Measurements from ENCODE around the gene UBAP2.

Gene UBAP2

DNA sequence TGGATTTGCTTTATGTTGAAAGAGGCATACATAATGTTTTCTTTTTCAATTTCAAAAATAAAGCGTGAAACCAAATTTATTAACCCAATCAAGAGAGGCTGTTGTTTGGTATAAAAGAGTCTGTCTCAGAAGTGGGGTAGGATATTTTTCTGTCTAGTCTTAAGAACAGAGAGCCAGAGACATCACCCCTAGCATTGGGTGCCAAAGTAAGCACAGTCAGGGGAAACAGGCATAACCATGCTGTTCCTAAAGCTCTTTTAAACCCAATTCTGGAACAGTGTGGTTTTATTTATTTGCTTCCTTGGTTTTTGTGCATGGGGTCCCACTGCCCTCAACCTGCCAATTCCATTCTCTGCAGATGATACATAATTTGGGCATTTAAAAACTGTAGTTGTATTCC, 143.6 kb downstream of the UBAP2 start:
- H3K4me1 Mint-ChIP-seq (ENCODE audit: low read depth), result peaks cover 10% of the 10 kb centered on the region
- H3K9me3 Mint-ChIP-seq (ENCODE audit: low read depth), result no peaks in the 10 kb centered on the region
- H3K27me3 Mint-ChIP-seq, result no peaks in the 10 kb centered on the region
- H3K36me3 Mint-ChIP-seq, result peaks cover 9% of the 10 kb centered on the region
- H3K4me3 Mint-ChIP-seq, result no peak overlapping the region
- no peak overlapping the region for H3K27ac Mint-ChIP-seq

DNA sequence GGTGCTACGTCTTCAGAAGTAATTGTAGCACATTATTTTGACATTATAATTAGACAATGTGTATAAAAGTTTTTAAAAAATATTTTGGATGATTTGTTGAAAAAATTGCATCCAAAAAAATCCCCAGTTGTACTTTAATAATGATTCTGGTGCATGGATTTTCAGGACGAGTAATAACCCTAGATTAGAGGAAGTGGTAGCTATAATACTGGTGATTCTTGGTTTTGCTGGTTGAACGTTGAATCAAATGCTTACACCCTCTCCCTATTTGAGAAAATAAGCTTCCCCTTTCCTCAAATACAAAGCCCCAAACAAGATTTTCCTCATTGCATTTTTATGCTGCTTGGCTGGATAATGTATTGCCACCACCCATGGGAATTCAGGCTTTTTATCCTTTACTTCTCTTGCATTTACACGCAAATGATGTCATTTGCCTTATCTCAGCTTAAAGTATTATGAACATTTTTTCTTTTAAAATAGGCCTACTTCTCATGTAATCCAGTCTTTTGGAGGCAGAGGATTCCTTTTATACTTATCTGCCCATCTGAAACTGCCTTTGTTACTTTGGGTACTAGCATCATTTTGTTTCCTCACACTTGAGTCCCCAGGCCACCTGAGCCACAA, 145.4 kb downstream of the UBAP2 start:
- Mint-ChIP-seq H3K27me3 (no peaks in the 10 kb centered on the region), H3K4me3 (no peak overlapping the region)

DNA sequence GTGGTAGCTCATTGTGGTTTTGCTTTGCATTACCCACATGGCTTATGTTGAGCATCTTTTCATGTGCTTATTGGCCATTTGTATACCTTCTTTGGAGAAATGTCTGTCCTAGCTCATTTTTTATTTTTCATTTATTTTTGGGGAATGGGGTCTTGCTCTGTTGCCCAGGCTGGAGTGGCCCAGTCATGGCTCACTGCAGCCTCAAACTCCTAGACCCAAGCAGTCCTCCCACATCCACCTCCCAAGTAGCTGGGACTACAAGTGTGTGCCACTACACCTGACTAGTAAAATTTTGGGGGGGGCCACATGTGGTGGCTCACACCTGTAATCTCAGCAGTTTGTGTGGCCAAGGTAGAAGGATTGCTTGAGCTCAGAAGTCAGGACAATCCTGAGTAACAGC, 154.4 kb downstream of the UBAP2 start:
- Mint-ChIP-seq H3K36me3 (peaks cover 9% of the 10 kb centered on the region), H3K4me3 (no peak overlapping the region), H3K27ac (no peak overlapping the region), H3K9me3 (ENCODE audit: low read depth) (no peaks in the 10 kb centered on the region), H3K27me3 (no peaks in the 10 kb centered on the region), H3K4me1 (ENCODE audit: low read depth) (peaks cover 10% of the 10 kb centered on the region)

More for the DNA sequence above, 145.4 kb downstream of the UBAP2 start:
- no peaks in the 10 kb centered on the region for H3K9me3 Mint-ChIP-seq (ENCODE audit: low read depth)
- peaks cover 10% of the 10 kb centered on the region for H3K4me1 Mint-ChIP-seq (ENCODE audit: low read depth)
- H3K36me3 Mint-ChIP-seq, result peaks cover 9% of the 10 kb centered on the region
- no peak overlapping the region for H3K27ac Mint-ChIP-seq

- H3K36me3 Mint-ChIP-seq, result peaks cover 9% of the 10 kb centered on the region
- H3K9me3 Mint-ChIP-seq (ENCODE audit: low read depth), result no peaks in the 10 kb centered on the region
- no peak overlapping the region for H3K4me3 Mint-ChIP-seq
- H3K4me1 Mint-ChIP-seq (ENCODE audit: low read depth), result peaks cover 10% of the 10 kb centered on the region
- H3K27ac Mint-ChIP-seq, result no peak overlapping the region
- no peaks in the 10 kb centered on the region for H3K27me3 Mint-ChIP-seq
Measured at GRCh38 chr9:33893861-33894260, 154.8 kb downstream of the UBAP2 start.

DNA sequence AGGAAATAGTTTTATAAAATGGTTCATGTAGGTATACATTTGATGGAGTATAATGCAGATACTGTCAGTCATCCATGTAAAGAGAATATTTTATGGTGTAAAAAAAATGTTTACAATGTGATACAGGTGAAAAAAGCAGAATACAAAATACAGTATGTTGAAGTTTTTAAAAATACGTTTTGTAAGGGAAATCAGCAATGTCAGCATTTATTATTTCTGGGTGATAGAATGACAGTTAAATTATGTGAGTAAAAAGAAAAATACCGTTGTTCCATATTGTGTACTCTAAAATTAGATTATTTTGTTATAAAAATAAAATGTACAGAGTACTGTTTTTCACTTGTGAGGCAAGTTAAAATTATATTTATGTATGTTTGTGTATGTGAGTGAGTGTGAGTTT, 162.7 kb downstream of the UBAP2 start:
- Mint-ChIP-seq H3K9me3 (ENCODE audit: low read depth) (no peaks in the 10 kb centered on the region), H3K27me3 (no peaks in the 10 kb centered on the region), H3K36me3 (peaks cover 2% of the 10 kb centered on the region), H3K4me1 (ENCODE audit: low read depth) (peaks cover 31% of the 10 kb centered on the region), H3K4me3 (no peak overlapping the region), H3K27ac (no peak overlapping the region)

- Mint-ChIP-seq H3K9me3 (ENCODE audit: low read depth) (no peaks in the 10 kb centered on the region), H3K27me3 (no peaks in the 10 kb centered on the region), H3K27ac (peak overlapping the region; percentile 58), H3K4me3 (no peak overlapping the region), H3K4me1 (ENCODE audit: low read depth) (peaks cover 39% of the 10 kb centered on the region), H3K36me3 (peaks cover 2% of the 10 kb centered on the region)
Measured at GRCh38 chr9:33884856-33885701, 163.6 kb downstream of the UBAP2 start.

DNA sequence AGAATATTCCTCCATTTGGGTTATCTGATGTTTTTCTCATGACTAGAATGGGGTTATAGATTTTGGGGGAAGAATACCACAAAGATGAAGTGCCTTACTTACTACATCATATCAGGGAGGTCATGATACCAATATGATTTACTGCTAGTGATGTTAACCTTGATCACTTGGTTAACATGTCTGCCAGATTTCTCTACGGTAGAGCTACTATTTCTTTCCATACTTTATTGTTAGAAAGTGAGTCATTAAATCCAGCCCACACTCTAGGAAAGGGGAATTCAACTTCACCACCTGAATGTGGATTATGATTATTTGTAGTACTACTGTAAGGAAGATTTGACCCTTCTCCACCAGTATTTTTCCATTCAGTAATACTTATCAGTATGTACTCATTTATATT, 167.1 kb downstream of the UBAP2 start:
- Mint-ChIP-seq H3K9me3 (ENCODE audit: low read depth) (no peaks in the 10 kb centered on the region), H3K27me3 (no peaks in the 10 kb centered on the region), H3K4me3 (peak overlapping the region; percentile 59), H3K36me3 (peaks cover 2% of the 10 kb centered on the region), H3K4me1 (ENCODE audit: low read depth) (peaks cover 53% of the 10 kb centered on the region), H3K27ac (peak overlapping the region; percentile 94)

DNA sequence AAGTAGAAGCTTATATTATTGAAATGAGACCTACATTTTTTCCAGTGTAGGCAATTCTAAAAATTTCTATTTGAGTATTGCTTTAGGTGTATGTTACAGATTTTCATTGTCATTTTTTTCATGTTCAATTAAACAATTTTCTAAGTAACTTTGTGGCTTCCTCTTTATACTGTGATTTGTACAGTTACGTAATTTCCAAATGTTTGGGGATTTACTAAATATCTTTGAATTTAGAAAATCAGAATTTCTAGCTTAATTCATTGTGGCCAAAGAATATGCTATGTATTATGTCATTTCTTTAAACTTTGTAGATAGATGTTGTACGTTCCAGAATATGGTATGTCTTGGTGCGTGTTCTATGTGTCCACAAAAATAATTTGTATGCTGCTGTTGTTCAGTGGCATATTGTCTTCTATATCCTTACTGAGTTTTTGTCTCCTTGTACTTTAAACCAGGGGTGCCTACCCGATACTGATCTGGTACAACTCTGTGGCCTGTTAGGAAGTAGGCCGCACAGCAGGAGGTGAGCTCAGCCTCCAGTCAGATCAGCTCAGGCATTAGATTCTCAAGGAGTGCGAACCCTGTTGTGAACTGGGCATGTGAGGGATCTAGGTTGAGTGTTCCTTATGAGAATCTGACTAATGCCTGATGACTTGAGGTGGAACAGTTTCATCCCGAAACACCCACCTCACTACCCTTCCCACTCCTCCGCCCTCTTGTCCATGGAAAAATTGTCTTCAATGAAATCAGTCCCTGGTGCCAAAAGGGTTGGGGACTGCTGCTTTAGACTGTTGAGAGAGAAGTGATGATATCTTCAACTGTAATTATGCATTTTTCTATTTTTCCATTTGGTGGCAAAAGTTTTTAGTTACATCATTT, 168.2 kb downstream of the UBAP2 start:
- H3K4me1 Mint-ChIP-seq (ENCODE audit: low read depth), result peaks cover 59% of the 10 kb centered on the region
- H3K27ac Mint-ChIP-seq, result peak overlapping the region; percentile 94
- no peaks in the 10 kb centered on the region for H3K27me3 Mint-ChIP-seq
- H3K4me3 Mint-ChIP-seq, result peak overlapping the region; percentile 50
- H3K36me3 Mint-ChIP-seq, result peaks cover 2% of the 10 kb centered on the region
- H3K9me3 Mint-ChIP-seq (ENCODE audit: low read depth), result no peaks in the 10 kb centered on the region

- Mint-ChIP-seq H3K27me3 (no peaks in the 10 kb centered on the region), H3K9me3 (ENCODE audit: low read depth) (no peaks in the 10 kb centered on the region), H3K4me1 (ENCODE audit: low read depth) (peaks cover 49% of the 10 kb centered on the region), H3K36me3 (peaks cover 2% of the 10 kb centered on the region), H3K4me3 (no peak overlapping the region), H3K27ac (no peak overlapping the region)
Measured at GRCh38 chr9:33878691-33879366, 169.9 kb downstream of the UBAP2 start.

DNA sequence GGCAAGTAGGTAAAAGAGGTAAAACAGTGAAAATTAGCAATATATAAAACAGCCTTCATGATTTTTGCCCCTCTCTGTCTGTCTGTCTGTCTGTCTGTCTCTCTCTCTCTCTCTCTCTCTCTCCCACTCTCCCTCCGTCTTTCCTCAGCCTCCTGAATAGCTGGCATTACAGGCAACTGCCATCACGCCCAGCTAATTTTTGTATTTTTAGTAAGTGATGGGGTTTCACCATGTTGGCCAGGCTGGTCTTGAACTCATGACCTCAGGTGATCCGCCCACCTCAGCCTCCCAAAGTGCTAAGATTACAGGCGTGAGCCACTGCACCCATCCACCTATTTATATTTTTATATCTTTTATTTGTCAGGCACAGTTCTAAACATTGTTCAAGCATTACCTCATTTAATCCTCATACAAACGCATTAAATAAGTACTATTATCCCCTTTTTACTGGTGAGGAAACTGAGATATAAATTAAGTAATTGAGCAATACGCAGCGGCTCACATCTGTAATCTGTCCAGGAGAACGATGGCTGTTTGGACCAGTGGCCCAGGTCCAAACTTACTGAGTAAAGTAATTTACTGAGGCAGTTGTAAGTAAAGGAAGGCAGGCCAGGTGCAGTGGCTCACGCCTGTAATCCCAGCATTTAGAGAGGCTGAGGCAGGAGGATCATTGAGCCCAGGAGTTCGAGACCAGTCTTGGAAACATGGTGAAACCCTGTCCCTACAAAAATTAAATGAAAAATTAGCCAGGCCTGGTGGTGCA, 170.8 kb downstream of the UBAP2 start:
- H3K27me3 Mint-ChIP-seq, result no peaks in the 10 kb centered on the region

More for the DNA sequence above, 170.8 kb downstream of the UBAP2 start:
- no peak overlapping the region for H3K27ac Mint-ChIP-seq
- no peak overlapping the region for H3K4me3 Mint-ChIP-seq
- no peaks in the 10 kb centered on the region for H3K9me3 Mint-ChIP-seq (ENCODE audit: low read depth)
- peaks cover 2% of the 10 kb centered on the region for H3K36me3 Mint-ChIP-seq
- peaks cover 44% of the 10 kb centered on the region for H3K4me1 Mint-ChIP-seq (ENCODE audit: low read depth)

Data from activated naive CD8-positive, alpha-beta T cell (primary cell).